TTC549 (cell line): ENCODE results near the gene NTMT1.
"Not testable (repeated sequence)": the region's sequence is repeated elsewhere in the genome, so short reads cannot be mapped to it uniquely, and the experiment has no call there.

Experiments used
- FAIRE-seq: peaks from 2 replicates; lab custom pipeline; 2012; peaks lifted over from hg19 to GRCh38; lab: Jason Lieb, UNC

Gene NTMT1

DNA sequence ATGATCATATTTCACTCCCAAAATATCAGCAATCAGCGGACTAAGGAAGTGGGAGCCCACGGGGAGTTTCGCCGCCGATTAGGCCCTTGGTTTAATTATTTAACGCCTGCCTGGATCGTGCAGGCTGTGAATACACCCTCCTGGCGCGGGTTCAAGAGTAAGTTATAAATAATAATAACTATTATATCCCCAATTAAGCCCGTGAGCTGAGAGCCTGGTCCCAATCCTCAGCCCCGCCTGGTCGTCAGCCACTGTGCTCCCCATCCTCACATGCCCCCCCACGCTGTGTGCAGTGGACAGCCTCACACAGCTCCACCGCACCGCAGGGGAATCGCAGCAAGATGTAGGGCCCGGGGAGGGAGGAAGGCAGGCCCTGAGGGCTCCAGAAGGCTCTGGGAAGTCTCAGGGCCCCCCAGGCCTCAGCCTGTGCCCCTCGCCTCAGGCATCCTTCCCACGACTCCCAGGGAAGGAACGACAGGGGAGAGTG lies 28.6 kb downstream of the NTMT1 start:
- FAIRE-seq, result no peak

DNA sequence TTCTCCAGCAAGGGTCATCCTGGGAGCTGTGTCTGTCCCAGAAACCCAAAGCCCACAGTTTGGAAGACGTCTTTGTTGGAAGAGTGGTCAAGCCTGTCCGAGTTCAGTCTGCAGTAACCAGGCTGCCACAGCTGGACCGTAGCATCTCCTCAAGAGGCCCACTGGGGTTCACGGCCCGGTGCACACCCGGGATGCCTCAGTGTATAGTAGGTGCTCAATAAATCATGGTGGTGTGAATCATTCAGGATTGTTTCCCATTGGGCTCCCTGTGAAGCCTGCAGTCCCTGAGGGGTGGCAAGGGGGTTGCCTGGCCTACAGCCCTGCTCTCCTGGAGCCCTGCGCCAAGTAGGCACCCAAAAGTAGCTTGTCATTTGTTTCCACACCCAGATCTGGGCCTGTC lies 29.2 kb downstream of the NTMT1 start:
- no peak for FAIRE-seq

DNA sequence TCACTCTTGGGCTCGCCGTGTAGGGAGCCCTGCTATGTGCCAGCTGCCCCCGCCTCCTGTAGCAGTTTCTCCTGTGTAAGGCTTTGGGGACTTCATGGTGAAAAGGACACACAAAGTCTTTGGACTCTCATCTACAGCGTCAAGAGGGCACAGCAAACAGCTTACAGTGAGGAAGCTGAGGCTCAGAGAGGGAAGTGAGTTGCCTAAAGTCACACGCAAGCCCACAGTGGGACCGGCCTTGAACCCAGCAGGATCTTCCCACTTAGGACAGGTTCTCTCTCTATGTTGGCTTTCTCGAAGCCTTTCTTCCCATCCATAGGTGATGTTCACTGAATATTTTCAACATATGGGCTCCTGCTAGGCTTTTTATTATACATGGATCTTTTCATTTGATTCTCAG lies 29.7 kb downstream of the NTMT1 start:
- FAIRE-seq, result no peak

DNA sequence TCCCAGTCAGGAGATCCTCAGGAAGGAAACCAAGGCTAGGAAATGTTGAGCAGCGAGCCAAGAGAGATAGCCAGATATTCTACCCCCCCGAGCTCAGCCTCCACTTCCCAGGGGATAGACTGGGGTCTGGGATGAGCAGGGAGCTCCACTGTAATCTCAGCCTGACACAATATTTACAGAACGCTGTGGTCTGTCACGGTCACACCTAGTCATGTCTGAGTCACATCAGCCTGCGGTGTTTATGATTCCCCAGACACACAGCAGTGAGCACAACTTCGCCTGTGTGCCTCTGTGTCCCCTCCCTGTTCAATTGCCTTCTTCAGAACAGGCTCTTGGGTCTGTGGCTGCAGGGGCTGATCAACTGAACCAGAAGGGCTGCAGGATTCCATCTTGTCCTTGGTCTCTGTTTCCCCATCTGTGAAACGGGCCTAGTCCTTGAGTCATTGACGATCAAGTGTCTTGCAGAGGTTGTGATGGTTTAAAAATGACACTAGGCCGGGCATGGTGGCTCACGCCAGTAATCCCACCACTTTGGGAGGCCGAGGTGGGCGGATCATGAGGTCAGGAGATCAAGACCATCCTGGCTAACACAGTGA lies 30.9 kb downstream of the NTMT1 start:
- FAIRE-seq, result no peak

DNA sequence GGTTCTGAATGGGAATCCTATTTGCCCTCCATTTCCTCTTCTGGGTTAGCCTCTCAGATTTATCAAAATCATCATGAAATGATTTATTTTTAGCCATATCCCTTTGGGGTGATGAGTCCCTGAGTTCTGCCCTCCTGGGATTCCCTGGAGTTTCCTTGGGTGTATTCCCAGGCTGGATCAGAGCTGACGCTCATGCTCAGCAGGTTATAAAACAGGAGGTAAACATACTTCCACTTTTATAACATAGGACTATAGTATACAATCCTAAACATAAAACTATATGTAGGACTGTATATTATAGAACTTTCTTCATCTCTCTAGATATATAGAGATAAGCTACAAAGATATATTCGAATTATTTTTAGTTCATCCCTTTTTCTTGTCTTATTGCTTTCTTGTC lies 35.1 kb downstream of the NTMT1 start:
- FAIRE-seq, result no peak

DNA sequence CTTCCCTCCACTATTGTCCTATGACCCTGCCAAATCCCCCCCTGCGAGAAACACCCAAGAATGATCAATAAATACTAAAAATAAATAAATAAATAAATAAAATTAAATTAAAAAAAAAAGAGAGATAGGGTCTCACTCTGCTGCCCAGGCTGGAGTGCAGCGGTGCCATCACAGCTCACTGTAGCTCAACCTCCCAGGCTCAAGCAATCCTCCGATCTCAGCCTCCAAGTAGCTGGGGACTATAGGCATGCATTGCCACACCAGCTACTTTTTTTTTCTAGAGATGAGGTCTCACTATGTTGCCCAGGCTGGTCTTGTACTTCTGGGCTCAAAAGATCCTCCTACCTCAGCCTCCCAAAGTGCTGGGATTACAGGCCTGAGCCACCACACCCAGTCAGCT lies 36.3 kb downstream of the NTMT1 start:
- not testable (repeated sequence) for FAIRE-seq

DNA sequence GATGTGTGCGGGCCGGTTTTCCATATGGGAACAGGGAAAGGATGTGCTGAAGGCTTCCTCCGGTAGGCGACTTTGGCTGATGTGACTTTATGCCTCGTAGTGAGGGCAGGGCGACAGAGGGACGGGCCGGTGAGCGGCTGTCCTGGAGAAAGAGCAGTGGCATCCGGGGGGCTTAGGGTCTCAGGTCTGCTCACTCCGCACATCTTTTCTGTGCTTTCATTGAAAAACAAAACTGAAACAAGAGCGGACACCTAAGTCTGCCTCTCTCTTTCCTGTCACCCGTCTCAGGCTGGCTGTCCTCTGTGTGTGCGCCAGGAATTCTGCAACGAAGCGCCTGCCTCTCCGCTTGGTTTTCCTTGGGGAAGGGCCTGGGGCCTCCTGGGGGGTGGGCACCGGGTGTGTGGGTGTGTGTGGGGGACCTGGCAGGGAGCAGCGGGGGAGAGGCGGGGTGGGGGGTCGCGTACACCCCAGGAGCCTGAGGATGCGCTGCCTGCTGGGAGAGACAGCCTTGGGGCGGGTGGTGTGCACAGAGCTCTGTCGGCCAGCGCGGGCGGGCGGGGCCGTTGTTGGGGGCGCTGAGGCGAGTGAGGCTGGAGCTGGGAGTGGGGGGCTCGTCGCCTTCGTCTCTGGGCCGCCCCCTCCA lies 38.9 kb downstream of the NTMT1 start:
- no peak for FAIRE-seq

DNA sequence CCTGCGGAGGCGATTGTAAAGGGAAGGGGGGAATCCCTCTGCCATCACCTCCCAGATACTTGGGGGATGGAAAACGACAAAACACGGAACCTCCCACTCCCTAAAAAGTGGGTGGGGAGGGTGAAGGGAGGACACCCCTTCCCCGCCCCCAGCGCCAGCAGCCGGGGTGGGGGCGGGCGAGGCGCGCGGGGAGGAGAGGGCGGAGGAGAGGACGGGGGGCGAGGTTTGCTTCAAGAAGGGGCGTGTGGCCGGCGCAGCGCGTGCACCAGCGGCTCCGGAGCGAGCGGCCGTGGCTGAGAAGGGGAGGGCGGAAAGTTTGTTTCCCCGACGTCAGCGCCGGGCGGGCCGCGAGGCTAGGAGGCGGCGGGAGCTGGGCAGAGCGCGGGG lies 39.4 kb downstream of the NTMT1 start, which contains the start of gene PRRX2:
Gene PRRX2, plus strand, starts transcription at position 259 of the 387 bp plus-strand sequence. CDS start 221 bp downstream, outside the sequence.
- FAIRE-seq, result no peak

DNA sequence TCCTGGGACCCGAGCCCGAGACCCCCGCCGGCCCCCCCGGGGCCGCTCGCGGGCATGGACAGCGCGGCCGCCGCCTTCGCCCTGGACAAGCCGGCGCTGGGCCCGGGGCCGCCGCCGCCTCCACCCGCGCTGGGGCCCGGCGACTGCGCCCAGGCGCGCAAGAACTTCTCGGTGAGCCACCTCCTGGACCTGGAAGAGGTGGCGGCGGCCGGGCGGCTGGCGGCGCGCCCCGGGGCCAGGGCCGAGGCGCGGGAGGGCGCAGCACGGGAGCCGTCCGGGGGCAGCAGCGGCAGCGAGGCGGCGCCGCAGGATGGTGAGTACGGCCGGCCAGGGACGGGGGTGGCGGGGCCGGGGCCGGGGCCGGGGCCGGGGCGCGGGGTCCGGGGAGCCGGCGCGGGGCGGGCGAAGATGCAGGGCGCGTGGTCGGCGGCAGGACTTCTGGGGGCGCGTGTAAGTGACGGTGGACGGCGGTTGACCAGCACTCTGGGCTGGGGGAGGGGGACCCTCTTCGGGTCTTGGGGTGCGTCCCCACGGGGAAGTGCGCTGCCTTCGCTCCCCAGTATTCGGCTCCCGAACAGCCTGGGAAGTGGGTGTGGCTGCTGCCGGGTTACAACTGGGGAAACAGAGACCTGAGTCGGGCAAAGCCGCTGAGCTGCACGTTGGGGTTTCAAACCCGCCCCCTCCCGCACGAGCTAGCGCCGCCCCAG lies 40.0 kb downstream of the NTMT1 start:
- no peak for FAIRE-seq

DNA sequence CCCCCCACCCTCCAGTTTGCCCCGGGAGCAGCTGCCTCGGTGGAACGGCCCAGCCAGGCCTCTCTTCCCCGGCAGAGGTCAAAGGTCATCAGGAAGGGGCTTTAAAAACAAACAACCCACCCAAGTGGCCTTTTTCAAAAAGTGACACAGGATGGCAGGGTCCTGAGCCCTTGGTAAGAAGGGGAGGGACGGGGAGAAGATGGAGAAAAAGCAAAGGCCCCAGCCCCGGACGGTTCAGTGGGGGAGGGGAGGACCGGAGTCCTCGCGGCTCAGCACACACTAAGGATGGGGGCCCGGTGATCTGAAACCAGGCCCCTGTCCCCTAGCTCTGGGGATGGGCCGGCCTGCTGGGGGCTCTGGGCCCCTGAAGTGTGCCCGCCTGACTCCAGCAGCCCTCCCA lies 40.6 kb downstream of the NTMT1 start:
- FAIRE-seq, result no peak

DNA sequence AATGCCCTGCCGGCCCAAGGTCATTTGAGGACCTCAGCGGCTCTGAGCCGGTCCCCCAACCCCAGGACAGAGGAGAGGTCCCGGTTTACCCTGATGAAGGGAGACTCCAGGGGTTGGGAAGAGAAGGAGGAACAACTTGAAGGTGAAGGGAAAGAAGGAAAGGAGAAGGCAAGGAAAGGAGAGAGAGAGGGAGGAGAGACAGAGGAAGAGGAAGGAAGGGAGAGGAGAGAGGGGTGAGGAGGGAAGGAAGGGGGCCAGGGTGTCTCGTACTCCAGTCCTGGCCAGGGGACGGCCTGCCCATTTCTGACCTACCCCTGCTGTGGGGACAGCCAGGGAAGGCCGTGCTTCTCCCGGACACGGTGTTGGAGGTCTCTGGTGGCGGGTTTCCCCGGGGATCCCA lies 41.4 kb downstream of the NTMT1 start:
- no peak for FAIRE-seq

DNA sequence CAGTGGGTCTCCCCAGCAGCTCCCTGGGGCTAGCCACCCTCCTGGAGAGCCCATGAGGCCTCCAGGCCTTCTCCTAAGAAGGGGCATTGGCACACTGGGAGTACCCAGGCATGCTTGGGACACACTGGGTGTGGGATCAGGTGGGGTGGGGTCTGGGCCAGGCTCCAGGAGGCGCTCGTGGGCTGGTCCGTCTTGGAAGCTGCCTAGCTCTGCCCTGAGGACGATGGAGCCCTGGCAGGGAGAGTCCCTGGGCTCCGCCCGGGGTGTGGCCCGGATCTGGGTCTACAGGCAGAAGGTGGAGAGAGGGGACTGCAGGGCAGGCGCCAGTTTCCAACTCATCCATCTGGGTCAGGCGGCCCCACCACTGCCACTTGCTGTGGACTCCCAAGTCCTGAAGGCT lies 41.9 kb downstream of the NTMT1 start:
- FAIRE-seq, result no peak

DNA sequence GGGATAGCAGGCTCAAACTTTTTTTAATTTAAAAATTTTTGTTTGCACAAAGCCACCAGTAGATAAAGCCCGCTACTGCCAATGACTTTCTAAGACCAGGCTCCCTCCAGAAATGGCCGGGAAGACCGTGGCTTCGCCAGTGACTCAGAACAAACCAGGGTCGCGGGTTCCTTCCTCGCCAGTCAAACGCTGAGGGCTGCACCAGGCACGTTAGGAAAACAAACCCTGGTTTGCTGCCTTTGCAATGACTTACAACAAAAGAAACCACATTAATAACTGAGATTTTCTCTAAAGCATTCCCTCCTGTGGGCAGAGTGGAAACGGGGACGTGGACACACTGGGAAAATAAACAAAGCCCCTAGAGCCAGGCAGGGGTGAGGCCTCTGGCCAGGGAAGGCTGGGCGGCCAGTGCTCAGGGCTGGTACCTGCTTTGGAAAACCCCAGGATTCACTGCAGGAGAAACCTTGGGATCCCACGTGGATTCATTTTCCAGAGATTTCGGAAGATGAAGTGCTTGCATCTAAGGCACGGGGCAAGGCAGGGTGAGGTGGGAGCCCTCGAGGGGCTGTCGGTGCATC lies 43.3 kb downstream of the NTMT1 start:
- no peak for FAIRE-seq

DNA sequence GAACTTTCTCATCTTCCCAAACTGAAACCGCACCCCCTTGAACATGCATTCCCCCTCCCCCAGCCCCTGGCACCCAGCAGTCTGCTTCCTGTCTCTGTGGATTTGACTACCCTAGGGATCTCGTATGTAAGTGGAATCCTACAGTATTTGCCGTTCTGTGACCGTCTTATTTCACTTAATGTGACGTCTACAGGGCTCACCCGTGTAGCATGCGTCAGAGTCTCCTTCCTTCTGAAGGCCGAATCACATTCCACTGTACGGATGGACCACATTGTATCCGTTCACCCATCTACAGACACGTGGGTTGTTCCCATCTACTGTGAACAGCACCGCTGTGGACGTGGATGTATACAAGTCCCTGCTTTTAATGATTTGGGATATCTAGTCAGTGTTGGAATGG lies 44.0 kb downstream of the NTMT1 start:
- FAIRE-seq, result no peak

DNA sequence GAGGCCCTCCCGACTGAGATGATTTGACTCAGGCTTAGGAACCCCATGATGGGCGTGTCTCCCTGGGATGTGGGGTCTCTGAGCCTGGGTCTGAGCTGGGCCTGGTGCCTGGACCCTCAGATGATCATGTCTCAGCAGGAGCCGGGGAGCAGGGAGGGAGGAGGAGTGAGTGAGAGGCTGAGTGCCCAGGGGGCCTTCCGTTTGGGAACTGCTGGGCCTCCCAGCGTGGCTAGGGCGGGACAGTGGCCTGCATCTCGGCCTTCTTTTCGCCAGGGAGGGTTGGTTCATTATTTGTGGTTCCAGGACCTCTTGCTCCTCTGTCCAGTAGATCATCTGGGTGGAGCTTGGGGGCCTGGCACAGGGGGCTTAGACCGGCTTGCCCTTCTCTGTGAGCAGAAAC lies 45.1 kb downstream of the NTMT1 start:
- FAIRE-seq, result no peak

DNA sequence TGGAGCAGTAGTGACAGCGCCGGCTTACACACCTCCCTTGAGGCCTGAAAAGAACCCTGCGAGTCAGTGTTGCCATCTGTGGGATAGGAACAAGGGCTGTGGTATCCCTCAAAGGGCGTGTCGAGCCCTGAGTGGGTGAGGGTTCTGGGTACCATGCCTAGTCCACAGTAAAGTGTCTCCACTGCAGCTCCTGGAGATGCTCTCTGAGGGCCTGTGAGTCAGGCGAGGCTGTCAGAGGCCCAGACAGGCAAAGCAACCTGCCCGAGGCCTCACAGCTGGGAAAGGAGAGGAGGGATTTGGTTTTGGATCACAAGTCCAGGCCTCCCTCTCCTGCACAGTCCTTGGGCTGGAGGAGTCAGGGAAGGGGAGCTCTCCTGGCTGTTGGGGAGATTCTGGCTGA lies 45.6 kb downstream of the NTMT1 start:
- no peak for FAIRE-seq

DNA sequence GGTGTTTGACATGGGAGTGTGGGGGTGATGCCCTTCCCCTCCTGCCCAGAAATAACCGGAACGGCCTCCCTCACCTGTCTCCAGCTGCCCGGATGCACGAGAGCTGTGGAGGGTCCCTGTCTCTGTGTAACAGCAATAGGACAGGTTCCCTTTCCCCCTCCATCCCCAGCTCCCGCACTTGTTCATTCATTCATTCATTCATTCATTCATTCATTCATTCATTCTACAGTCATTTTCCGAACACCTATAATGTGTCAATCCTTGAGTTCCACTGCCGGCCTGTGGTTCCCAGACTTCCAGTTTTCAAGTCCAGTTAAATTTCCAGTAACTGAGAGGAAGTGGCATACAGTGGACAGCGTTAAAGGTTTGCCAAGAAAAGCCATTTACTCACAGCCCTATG lies 46.7 kb downstream of the NTMT1 start:
- no peak for FAIRE-seq

DNA sequence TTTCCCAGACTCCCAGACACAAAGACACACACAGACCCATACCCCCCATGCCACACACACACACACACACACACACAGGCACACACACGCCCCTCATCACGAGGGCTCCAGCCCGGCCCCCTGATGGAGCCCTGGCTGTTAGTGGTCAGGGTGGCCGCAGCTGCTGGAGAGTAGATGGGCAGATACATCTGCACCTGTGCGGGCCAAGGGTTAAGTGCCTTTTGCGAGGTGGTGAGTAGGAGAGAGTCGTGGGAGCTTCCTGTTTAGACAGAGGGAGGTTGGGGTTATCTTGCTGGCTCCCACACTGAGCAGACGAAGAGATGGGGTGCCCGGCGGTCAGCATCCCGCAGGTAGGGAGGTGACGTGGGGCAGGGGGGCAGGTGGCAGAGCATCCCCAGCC lies 47.6 kb downstream of the NTMT1 start:
- no peak for FAIRE-seq

DNA sequence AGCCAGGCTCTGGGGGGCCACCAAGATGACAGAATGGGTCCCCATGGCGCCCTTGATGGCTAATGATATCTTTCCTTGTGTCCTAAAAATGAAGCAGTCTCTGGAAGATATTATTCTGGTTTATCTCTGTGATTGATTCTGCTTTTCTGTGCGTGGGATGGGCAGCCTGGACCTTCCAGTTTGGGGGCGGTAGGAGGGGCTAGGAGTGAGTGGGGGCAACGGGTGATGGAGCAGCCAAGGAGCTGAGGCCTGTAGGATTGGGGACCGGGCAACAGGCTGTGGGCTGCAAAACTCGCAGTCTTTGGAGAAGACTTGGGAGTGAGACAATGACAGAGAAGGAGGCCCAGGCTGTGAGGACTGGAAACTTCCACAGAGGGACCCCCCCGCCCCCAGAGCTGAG lies 48.3 kb downstream of the NTMT1 start:
- FAIRE-seq, result no peak

DNA sequence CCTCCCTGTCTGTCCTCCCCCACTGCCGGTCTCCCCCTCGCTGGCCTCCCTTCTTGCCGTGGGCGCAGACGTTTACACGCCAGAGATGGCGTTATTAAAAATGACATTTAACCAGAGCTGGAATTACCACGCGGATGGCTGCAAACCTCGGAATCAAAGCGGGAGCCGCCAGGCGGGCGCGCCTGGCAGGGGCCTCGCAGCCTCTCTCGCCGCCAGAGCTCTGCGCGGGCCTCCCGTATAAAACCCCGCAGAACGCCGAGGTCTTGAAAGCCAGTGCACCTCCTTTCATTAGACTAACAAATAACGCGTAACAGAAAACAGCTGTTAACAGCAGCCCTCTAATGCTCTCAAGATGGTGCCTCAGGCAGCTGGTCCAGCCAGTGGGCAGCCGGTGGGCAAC lies 49.7 kb downstream of the NTMT1 start:
- FAIRE-seq, result no peak

DNA sequence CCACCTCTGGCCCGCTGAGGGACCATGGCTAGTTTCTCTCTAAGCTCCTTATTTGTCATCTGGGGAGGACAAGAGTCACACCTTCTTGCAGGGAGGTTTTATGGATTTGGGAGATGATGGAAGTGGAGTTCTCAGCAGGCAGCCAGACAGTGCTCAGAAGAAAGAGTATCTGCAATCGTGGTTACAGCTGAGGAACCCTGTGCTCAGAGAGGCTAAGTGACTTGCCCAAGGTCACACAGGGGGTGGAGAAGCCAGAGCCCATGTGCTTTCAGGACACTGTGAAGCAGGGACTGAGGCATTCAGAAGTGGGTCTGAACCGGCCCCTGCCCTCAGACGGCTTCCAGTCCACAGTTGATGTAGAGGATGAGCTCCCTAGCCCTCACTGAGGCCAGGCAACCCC lies 50.3 kb downstream of the NTMT1 start:
- FAIRE-seq, result no peak

DNA sequence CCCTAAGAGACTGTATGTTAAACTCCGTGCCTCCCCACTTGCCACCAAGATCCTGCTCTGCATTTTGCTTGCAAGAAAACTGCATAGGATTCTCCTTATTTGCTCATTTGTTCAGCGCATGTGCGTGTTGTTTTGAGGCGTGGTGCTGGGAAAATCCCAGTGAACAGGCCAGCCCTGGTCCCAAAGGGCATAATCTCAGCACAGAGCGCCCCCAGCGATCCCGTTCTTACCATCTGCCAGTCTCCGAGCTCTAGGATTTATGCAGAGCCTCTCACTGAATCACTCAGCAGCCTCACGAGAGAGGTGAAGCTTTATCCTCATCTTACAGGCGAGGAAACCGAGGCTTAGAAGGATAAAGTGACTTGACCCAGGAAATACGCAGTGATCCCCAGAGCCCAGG lies 51.0 kb downstream of the NTMT1 start:
- FAIRE-seq, result no peak

DNA sequence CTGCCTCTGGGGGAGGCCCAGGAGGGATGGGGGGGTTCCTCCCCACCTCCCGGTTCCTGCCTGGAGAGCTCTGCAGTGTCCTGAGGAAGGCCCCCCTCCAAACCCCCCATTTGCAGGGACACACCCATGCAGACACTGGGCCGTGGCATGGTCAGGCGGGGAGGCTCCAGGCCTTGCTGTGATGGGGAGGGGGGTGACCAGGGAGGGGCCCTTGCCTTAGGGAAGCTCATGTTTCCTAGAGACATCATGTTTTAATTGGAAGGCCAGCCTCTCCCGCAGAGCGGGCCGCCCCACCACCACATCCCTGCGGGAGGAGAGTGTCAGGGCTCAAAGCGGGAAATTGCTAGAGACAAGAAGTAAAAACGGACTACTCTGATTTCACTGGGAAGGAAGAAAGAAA lies 51.5 kb downstream of the NTMT1 start:
- no peak for FAIRE-seq
